Omental fat pad (tissue), 4 donors: ENCODE measurements around the gene PPP1R12B. TPM values are rescaled to one million over a fixed set of nuclear protein-coding genes. Genes with fewer than 3 reads are reported as not detected.
"Not testable (repeated sequence)": the region's sequence is repeated elsewhere in the genome, so short reads cannot be mapped to it uniquely, and the experiment has no call there.

Experiments used
- ATAC-seq: fragments of 150-250 bp; one replicate; pipeline ENCODE4 v1.9.1; 2016; ENCODE audit warnings: mild to moderate bottlenecking, moderate library complexity; ENCODE audit not compliant: low FRiP score
- DNase-seq: peaks from one replicate; pipeline ENCODE4 v3.0.0-alpha.2; 2019; ENCODE audit warnings: low spot score
- CTCF ChIP-seq, 3 donors: fragments of 450-650 bp; IDR thresholded peaks; one replicate each; pipeline ENCODE4 v1.5.1; 2016 to 2017; ENCODE audit warnings: antibody characterized with exemption in 3 of 3, mild to moderate bottlenecking in 3 of 3, moderate library complexity in 2 of 3
- total RNA-seq, 4 donors: library from RNA; depleted of rRNA; stranded (reverse); fragments of >200 nt; gene quantifications; one replicate each; pipeline ENCODE4 v1.1.0, GENCODE V29; 2016

PPP1R12B gene
- total RNA-seq, 4 donors from 2014 or later = 44.5 to 92.1 (median 53.7) TPM

GRCh38 chr1:202521886-202522285 lies 173.4 kb downstream of the PPP1R12B start:
- DNase-seq = no peak
- no peak for ATAC-seq
- TF ChIP-seq CTCF (IDR thresholded peaks at IDR 0.05) = no peak

- not testable (repeated sequence) for ATAC-seq
Measured at GRCh38 chr1:202526056-202526455, 177.6 kb downstream of the PPP1R12B start.

GRCh38 chr1:202528096-202528722 lies 179.7 kb downstream of the PPP1R12B start:
- not testable (repeated sequence) for ATAC-seq, DNase-seq

More at GRCh38 chr1:202526056-202526455, 177.6 kb downstream of the PPP1R12B start:
- not testable (repeated sequence) for DNase-seq

GRCh38 chr1:202530686-202531085 lies 182.2 kb downstream of the PPP1R12B start:
- not testable (repeated sequence) for DNase-seq, ATAC-seq

GRCh38 chr1:202531472-202531811 lies 182.9 kb downstream of the PPP1R12B start:
- ATAC-seq (no peak), DNase-seq (no peak)
- no peak for TF ChIP-seq CTCF (IDR thresholded peaks at IDR 0.05)

GRCh38 chr1:202531812-202532616 lies 183.5 kb downstream of the PPP1R12B start:
- not testable (repeated sequence) for DNase-seq
- ATAC-seq = peak; percentile 63

- not testable (repeated sequence) for DNase-seq
- peak; percentile 83 for ATAC-seq
Measured at GRCh38 chr1:202539166-202539574, 190.7 kb downstream of the PPP1R12B start.

- DNase-seq = not testable (repeated sequence)
- peak; percentile 22 for ATAC-seq
Measured at GRCh38 chr1:202539583-202539982, 191.1 kb downstream of the PPP1R12B start.

- TF ChIP-seq CTCF (IDR thresholded peaks at IDR 0.05) = no peak
- DNase-seq = no peak
- ATAC-seq = no peak
Measured at GRCh38 chr1:202540014-202540413, 191.5 kb downstream of the PPP1R12B start.

- ATAC-seq (no peak), DNase-seq (no peak)
- no peak for TF ChIP-seq CTCF (IDR thresholded peaks at IDR 0.05)
Measured at GRCh38 chr1:202540448-202540847, 191.9 kb downstream of the PPP1R12B start.

GRCh38 chr1:202540858-202541257 lies 192.4 kb downstream of the PPP1R12B start:
- ATAC-seq, DNase-seq: not testable (repeated sequence)

GRCh38 chr1:202542415-202542814 lies 193.9 kb downstream of the PPP1R12B start:
- not testable (repeated sequence) for DNase-seq, ATAC-seq

GRCh38 chr1:202543537-202543936 lies 195.0 kb downstream of the PPP1R12B start:
- DNase-seq = not testable (repeated sequence)

GRCh38 chr1:202544766-202545449 lies 196.4 kb downstream of the PPP1R12B start:
- not testable (repeated sequence) for ATAC-seq, DNase-seq

More at GRCh38 chr1:202543537-202543936, 195.0 kb downstream of the PPP1R12B start:
- ATAC-seq = not testable (repeated sequence)
